Ascending aorta (tissue), 2 donors: ENCODE measurements around the gene KRTAP1-1. TPM values are rescaled to one million over a fixed set of nuclear protein-coding genes. Genes with fewer than 3 reads are reported as not detected.
"Not testable (repeated sequence)": the region's sequence is repeated elsewhere in the genome, so short reads cannot be mapped to it uniquely, and the experiment has no call there.

Experiments
- DNase-seq, 2 donors: peaks; one replicate each; pipeline ENCODE4 v3.0.0-alpha.2; 2019; ENCODE audit warnings: low spot score in 2 of 2
- H3K27ac ChIP-seq, 2 donors: fragments of 200-600 bp; sonication (generic); one replicate each; pipeline ENCODE4 v1.5.1; 2016 to 2017; ENCODE audit warnings: mild to moderate bottlenecking in 1 of 2
- H3K27me3 ChIP-seq: fragments of 200-600 bp; sonication (generic); one replicate; pipeline ENCODE4 v1.5.1; 2017
- H3K36me3 ChIP-seq, 2 donors: fragments of 200-600 bp; sonication (generic); one replicate each; pipeline ENCODE4 v1.5.1; 2016
- H3K4me1 ChIP-seq, 2 donors: fragments of 200-600 bp; sonication (generic); one replicate each; pipeline ENCODE4 v1.5.1; 2016 to 2017; ENCODE audit warnings: mild to moderate bottlenecking in 1 of 2
- H3K4me3 ChIP-seq, 2 donors: fragments of 200-600 bp; sonication (generic); one replicate each; pipeline ENCODE4 v1.5.1; 2016 to 2017; ENCODE audit warnings: mild to moderate bottlenecking in 1 of 2
- H3K9me3 ChIP-seq, 2 donors: fragments of 200-600 bp; sonication (generic); one replicate each; pipeline ENCODE4 v1.5.1; 2016
- intact Hi-C: fragments of 100-400 bp; cut with DNase I; formaldehyde crosslinking; loops from one replicate; pipeline ENCODE4 v1.15.1; 2023
- total RNA-seq: library from RNA; depleted of rRNA; stranded (reverse); fragments of >200 nt; gene quantifications from one replicate; pipeline ENCODE4 v1.1.0, GENCODE V29; 2016
- TF ChIP-seq, protein P1 (sequence below), 3 experiments: fragments of 200-600 bp in 2 of 3; fragments of 450-650 bp in 1 of 3; sonication (generic) in 2 of 3; IDR thresholded peaks; one replicate each; pipeline ENCODE4 v1.5.1; 2016 to 2019; ENCODE audit warnings: antibody characterized with exemption in 3 of 3, mild to moderate bottlenecking in 1 of 3, moderate library complexity in 1 of 3

The KRTAP1-1 gene, protein sequence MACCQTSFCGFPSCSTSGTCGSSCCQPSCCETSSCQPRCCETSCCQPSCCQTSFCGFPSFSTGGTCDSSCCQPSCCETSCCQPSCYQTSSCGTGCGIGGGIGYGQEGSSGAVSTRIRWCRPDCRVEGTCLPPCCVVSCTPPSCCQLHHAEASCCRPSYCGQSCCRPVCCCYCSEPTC
- total RNA-seq = not detected

DNA sequence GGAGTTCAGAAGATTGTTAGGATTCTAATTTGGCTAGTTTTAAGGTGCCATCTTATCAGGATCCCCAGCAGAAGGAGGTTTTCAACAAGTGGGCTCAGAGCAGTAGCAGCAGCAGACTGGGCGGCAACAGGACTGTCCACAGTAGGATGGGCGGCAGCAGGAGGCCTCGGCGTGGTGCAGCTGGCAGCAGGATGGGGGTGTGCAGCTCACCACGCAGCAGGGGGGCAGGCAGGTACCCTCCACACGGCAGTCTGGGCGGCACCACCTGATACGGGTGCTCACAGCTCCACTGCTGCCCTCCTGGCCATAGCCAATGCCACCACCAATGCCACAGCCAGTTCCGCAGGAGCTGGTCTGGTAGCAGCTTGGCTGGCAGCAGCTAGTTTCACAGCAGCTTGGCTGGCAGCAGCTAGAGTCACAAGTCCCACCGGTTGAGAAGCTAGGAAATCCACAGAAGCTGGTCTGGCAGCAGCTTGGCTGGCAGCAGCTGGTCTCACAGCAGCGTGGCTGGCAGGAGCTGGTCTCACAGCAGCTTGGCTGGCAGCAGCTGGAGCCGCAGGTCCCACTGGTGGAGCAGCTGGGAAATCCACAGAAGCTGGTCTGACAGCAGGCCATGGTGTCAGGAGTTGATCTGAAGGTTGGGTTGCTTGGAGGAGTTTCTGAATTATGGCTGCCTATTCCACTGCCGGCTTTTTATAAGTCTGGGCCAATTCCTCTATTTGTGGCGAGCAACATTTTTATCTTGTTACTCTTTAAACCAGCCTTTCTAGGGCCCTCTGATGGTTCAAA, at the start of gene KRTAP1-1:
Gene KRTAP1-1, minus strand, starts transcription at position 668 of the 789 bp plus-strand sequence. Its CDS starts 53 bp downstream, at position 615.
- H3K27me3 ChIP-seq, intact Hi-C loops, DNase-seq, H3K27ac ChIP-seq, H3K36me3 ChIP-seq, H3K4me3 ChIP-seq, H3K9me3 ChIP-seq, H3K4me1 ChIP-seq: not testable (repeated sequence)

DNA sequence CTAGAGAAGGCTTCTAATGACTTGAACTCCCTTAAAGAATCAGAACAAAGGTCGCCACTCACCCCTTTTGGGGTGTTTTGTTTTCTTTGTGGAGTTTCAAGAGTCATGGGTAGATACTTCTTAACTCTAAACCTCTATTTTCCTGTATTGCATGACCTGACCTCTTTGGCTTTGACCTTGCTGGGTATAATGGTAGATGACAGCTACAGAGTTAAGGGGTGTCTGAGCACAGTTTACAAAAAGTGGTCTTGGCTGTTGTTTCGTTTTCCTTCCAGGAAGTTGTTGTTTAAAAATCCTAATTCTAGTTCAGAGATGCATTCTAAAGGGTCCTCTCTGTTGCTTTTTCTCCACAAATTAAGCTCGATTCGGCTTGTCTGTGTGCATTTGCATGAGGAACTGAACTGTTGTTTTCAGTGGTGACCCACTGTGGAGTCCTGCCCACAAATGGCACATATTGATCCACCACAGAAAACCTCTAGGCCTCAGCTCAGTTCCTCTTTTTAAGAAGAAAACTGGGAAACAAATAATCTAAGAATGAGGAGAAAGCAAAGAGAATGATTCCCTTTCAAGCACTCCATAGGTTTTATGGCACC, 47.6 kb upstream of the KRTAP1-1 start:
- H3K36me3 ChIP-seq, intact Hi-C loops, H3K4me1 ChIP-seq, H3K27me3 ChIP-seq, H3K4me3 ChIP-seq, H3K9me3 ChIP-seq, DNase-seq, H3K27ac ChIP-seq: not testable (repeated sequence)

DNA sequence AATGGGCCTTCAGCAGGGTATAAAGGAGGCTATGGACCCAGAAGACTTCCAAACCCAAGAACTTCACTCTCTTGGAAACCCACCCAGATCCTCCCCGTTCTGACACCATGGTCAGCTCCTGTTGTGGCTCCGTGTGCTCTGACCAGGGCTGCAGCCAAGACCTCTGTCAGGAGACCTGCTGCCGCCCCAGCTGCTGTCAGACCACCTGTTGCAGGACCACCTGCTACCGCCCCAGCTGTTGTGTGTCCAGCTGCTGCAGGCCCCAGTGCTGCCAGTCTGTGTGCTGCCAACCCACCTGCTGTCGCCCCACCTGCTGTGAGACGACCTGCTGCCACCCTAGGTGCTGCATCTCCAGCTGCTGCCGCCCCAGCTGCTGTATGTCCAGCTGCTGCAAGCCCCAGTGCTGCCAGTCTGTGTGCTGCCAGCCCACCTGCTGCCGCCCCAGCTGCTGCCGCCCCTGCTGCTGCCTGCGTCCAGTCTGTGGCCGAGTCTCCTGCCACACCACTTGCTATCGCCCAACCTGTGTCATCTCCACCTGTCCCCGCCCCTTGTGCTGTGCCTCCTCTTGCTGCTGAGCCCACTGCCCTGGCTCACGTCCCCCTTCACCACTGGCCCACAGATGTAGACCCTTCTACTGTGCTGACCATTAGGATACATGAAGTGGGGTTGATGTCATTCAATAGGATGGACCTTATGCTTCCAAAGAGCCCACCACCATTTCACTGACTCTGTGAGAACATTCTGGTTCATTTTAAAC, 43.0 kb upstream of the KRTAP1-1 start, which contains the start of gene KRTAP4-7:
Gene KRTAP4-7, plus strand, starts transcription at position 51 of the 757 bp plus-strand sequence. Its CDS starts 57 bp downstream, at position 108.
- H3K4me1 ChIP-seq, intact Hi-C loops, H3K9me3 ChIP-seq, H3K4me3 ChIP-seq, H3K36me3 ChIP-seq, H3K27ac ChIP-seq, H3K27me3 ChIP-seq, DNase-seq: not testable (repeated sequence)

DNA sequence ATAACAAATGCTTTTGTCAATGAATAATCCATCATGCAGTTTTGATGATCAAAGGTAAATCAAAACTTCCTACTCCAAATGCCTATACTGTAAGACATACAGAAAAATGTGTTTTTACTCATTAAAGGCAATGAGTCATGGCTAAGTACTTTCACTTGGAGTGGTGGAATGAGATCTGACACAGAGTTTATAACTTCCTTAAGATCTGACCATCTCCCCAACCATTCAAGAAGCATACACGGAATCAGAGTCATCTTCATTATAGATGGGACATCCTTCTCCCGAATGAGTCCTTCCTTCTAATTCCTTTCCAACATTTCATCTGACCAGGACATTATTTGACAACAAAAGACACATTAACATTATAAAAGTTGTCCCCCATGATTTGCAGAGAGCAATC, 42.2 kb upstream of the KRTAP1-1 start:
- H3K9me3 ChIP-seq, H3K27me3 ChIP-seq, H3K27ac ChIP-seq, H3K4me1 ChIP-seq, intact Hi-C loops, H3K4me3 ChIP-seq, H3K36me3 ChIP-seq, DNase-seq: not testable (repeated sequence)

DNA sequence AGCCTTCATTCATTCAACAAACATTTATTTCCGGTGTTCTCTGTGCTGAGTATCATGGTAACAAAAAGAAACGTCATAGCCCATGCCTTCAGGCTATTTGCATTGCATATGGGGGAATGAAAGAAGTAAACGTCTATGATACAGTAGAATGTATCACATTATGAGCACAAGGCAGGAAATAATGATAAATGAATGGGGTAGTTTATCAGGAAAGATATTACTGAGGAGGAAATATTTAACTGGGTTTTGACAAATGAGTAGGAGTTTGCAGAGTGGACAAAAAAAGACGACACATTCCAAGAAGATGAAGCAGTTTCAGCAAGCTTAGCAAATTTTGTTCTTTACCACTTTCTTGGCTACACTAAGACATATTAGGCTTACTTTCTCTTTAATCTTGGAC, 41.4 kb upstream of the KRTAP1-1 start:
- intact Hi-C loops = no loop called here
- H3K9me3 ChIP-seq = no peaks in the 10 kb centered on the region

DNA sequence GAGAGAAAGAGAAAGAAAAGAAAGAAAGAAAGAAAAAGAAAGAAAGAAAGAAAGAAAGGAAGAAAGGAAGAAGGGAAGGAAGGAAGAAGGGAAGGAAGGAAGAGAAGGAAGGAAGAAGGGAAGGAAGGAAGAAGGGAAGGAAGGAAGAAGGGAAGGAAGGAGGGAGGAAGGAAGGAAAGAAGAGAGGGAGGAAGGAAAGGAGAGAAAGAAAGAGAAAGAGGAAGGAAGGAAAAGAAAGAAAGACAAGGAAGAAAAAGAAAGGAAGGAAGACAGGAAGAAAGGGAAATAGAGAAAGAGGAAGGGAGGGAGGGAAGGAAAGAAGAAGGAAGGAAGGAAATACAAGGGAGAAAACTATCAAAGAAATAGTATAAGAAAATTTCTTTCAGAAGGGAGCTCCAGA, 35.5 kb upstream of the KRTAP1-1 start:
- no peak for DNase-seq
- TF ChIP-seq, protein P1, sequence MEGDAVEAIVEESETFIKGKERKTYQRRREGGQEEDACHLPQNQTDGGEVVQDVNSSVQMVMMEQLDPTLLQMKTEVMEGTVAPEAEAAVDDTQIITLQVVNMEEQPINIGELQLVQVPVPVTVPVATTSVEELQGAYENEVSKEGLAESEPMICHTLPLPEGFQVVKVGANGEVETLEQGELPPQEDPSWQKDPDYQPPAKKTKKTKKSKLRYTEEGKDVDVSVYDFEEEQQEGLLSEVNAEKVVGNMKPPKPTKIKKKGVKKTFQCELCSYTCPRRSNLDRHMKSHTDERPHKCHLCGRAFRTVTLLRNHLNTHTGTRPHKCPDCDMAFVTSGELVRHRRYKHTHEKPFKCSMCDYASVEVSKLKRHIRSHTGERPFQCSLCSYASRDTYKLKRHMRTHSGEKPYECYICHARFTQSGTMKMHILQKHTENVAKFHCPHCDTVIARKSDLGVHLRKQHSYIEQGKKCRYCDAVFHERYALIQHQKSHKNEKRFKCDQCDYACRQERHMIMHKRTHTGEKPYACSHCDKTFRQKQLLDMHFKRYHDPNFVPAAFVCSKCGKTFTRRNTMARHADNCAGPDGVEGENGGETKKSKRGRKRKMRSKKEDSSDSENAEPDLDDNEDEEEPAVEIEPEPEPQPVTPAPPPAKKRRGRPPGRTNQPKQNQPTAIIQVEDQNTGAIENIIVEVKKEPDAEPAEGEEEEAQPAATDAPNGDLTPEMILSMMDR (IDR thresholded peaks at IDR 0.05) = no peak
- intact Hi-C loops = no loop called here
- Histone ChIP-seq H3K4me3 (no peak overlapping the region), H3K27me3 (no peaks in the 10 kb centered on the region), H3K9me3 (no peaks in the 10 kb centered on the region), H3K27ac (no peak overlapping the region), H3K36me3 (no peaks in the 10 kb centered on the region), H3K4me1 (no peaks in the 10 kb centered on the region)

More for the DNA sequence above, 41.4 kb upstream of the KRTAP1-1 start:
- DNase-seq = no peak
- H3K4me1 ChIP-seq = no peaks in the 10 kb centered on the region
- H3K4me3 ChIP-seq = no peak overlapping the region
- TF ChIP-seq, protein P1 (IDR thresholded peaks at IDR 0.05) = no peak
- no peak overlapping the region for H3K27ac ChIP-seq
- H3K36me3 ChIP-seq = no peaks in the 10 kb centered on the region
- H3K27me3 ChIP-seq = no peaks in the 10 kb centered on the region

DNA sequence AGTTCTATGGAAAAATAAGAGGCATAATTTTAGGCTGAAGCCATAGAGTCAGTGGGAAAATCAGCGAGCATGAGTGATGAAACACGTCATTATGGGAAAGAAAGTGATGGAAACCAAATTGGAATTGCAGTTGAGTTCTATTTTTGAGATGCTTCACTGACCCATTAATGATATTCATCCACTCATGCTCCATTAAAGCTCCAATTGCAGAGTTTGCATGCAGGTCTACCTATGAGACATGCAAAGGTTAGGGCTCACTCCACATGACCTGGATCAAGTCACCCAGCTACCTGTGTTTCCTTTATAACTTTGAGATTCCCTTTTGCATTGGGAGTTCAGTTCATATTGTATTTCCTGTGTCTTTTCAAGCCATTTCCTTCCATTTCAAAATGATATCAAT, 32.4 kb upstream of the KRTAP1-1 start:
- intact Hi-C loops = no loop called here
- no peak overlapping the region for H3K27ac ChIP-seq

More for the DNA sequence above, 32.4 kb upstream of the KRTAP1-1 start:
- DNase-seq = no peak
- Histone ChIP-seq H3K36me3 (no peaks in the 10 kb centered on the region), H3K9me3 (no peaks in the 10 kb centered on the region), H3K4me1 (no peaks in the 10 kb centered on the region), H3K27me3 (no peaks in the 10 kb centered on the region), H3K4me3 (no peak overlapping the region)
- TF ChIP-seq, protein P1 (IDR thresholded peaks at IDR 0.05) = no peak
